Heart right ventricle (tissue), 16 donors: ENCODE measurements around the gene PARD3. TPM values are rescaled to one million over a fixed set of nuclear protein-coding genes. Genes with fewer than 3 reads are reported as not detected.

Source experiments
- ATAC-seq, 8 donors: fragments of 200-7000 bp; cut with Tn5 transposase; one replicate each; pipeline ENCODE4 v1.9.1; 2020; ENCODE audit warnings: mild to moderate bottlenecking in 8 of 8, moderate library complexity in 8 of 8, moderate number of reproducible peaks in 1 of 8
- DNase-seq, 2 donors: peaks; one replicate each; pipeline ENCODE4 v3.0.0-alpha.2; 2020
- H3K27ac ChIP-seq, 10 donors: fragments of 200-600 bp; sonication (generic) in 2 of 10; one replicate each; pipeline versions ENCODE4 v1.5.0 to v1.8.0; 2020 to 2022; ENCODE audit warnings: mild to moderate bottlenecking in 3 of 10
- H3K27me3 ChIP-seq, 7 donors: fragments of 200-600 bp; one replicate each; pipeline ENCODE4 v1.8.0; 2021 to 2022; ENCODE audit warnings: mild to moderate bottlenecking in 2 of 7
- H3K36me3 ChIP-seq, 9 donors: fragments of 200-600 bp; sonication (generic) in 1 of 9; one replicate each; pipeline versions ENCODE4 v1.5.0 to v1.8.0; 2020 to 2022; ENCODE audit warnings: mild to moderate bottlenecking in 2 of 9
- H3K4me1 ChIP-seq, 9 donors: fragments of 200-600 bp; sonication (generic) in 1 of 9; one replicate each; pipeline versions ENCODE4 v1.5.0 to v1.8.0; 2020 to 2022; ENCODE audit warnings: mild to moderate bottlenecking in 4 of 9
- H3K4me3 ChIP-seq, 10 donors: fragments of 200-600 bp; sonication (generic) in 2 of 10; one replicate each; pipeline versions ENCODE4 v1.5.0 to v1.8.0; 2020 to 2022; ENCODE audit warnings: mild to moderate bottlenecking in 7 of 10, moderate library complexity in 2 of 10
- H3K9me3 ChIP-seq, 11 donors: fragments of 200-600 bp in 10 of 11; sonication (generic) in 2 of 11; one replicate each; pipeline versions ENCODE4 v1.5.0 to v1.8.0; 2013 to 2022; ENCODE audit warnings: mild to moderate bottlenecking in 2 of 11, control low read depth in 1 of 11, moderate library complexity in 1 of 11
- WGBS, 2 donors: extraction: QIAGEN DNeasy Blood & Tissue Kit; methylation state at CpG; one replicate each; pipeline ENCODE4 v1.1.7; 2013; ENCODE audit warnings: inconsistent platforms in 1 of 2; 5-methylcytosine and 5-hydroxymethylcytosine counted together
- intact Hi-C, 10 donors: fragments of 100-400 bp; cut with DNase I; formaldehyde crosslinking; loops; one replicate each; pipeline versions ENCODE4 v1.11.1 to v1.14.2; 2022
- polyA plus RNA-seq, 2 donors: library from polyadenylated mRNA; stranded (reverse); fragments of 200-250 nt; gene quantifications; one replicate each; pipeline ENCODE4 v1.2.3, GENCODE V29; 2013
- total RNA-seq, 10 donors: library from RNA; stranded (reverse); fragmentation: NEBNext Ultra II Directional in 3 of 10; extraction: Animal tissue kit (Norgen Biotek cat#: 25700) in 3 of 10; gene quantifications; one replicate each; pipeline versions ENCODE4 v1.2.1 to v1.2.4, GENCODE V29; 2021 to 2023
- TF ChIP-seq, protein P1 (sequence below), 9 donors: fragments of 200-600 bp; sonication (generic) in 2 of 9; IDR thresholded peaks; one replicate each; pipeline versions ENCODE4 v1.5.0 to v1.8.0; 2021 to 2022; ENCODE audit warnings: antibody characterized with exemption in 9 of 9, mild to moderate bottlenecking in 5 of 9, moderate library complexity in 1 of 9
- donor health status: Arrhythmogenic right ventricular cardiomyopathy.
- donor health status: ischemic (EF 13 %, LVEDD 7.1; RV severe dilation, severe dysfunction).
- donor health status: healthy with polysubstance abuse.
- donor health status: DM: no; HTN: yes; CAD: no.
- donor health status: DM: no; HTN: no; CAD: no.
- donor health status: ischemic (EF 25% LVEDD 6.9; RV normal size, moderate dysfunction).
- donor health status: ischemic (EF 25% LVEDD 5.7; RV mildly dilated, moderate dysfunction).
- donor health status: healthy.
- donor health status: DM: yes; HTN: yes; CAD: no.
- donor health status: Ischemic cardiomyopathy.
- donor health status: ischemic (EF 35%, LVEDD 5.7; RV mildly dilated, moderate dysfunction).
- donor health status: nonischemic (EF 11% LVEDD 7.7; RV severe dilation, severe dysfunction).
- donor health status: DM: yes; HTN: yes; CAD: no.
- donor health status: PGD.
- donor health status: ischemic (EF 29% LVEDD 5.4; RV normal size, mild dysfunction).
- donor health status: nonischemic (EF 23%, LVEDD 6.1; RV moderate dilation, normal function).

PARD3 gene
- total and polyA plus RNA-seq, 12 donors: 19.7 to 41.8 (median 34.2) TPM

DNA sequence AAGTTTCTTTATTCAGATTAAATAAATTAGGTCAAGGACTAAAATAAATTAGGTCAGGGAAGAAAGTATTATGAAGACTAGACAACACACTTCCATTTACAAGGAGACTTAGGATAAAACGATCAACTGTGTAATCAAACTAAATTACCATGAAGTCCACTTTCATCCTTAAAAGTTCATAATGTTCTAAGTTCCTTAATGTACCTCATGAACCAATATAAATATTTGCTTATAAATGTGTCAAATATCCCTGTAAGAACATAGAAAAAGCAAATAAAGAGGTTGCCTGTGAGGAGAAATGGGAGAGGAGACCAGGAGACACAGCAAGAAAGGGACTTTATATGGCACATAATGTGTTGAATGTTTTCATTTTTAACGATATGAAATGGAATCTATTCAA is 345.6 kb downstream of the PARD3 start:
- ATAC-seq (no peak), DNase-seq (no peak)
- no peak overlapping the region for H3K27ac ChIP-seq
- WGBS, 2 donors: 93 to 95% methylated on average over 2 of the region's 2 CpGs
- H3K9me3 ChIP-seq: no peaks in the 10 kb centered on the region
- peaks cover 0 to 14% (median 0%) of the 10 kb centered on the region in 9 donors for H3K36me3 ChIP-seq
- intact Hi-C loops: no loop called here
- H3K27me3 ChIP-seq: no peaks in the 10 kb centered on the region
- peaks cover 0 to 8% (median 0%) of the 10 kb centered on the region in 9 donors for H3K4me1 ChIP-seq
- no peak overlapping the region for H3K4me3 ChIP-seq
- TF ChIP-seq, protein P1, sequence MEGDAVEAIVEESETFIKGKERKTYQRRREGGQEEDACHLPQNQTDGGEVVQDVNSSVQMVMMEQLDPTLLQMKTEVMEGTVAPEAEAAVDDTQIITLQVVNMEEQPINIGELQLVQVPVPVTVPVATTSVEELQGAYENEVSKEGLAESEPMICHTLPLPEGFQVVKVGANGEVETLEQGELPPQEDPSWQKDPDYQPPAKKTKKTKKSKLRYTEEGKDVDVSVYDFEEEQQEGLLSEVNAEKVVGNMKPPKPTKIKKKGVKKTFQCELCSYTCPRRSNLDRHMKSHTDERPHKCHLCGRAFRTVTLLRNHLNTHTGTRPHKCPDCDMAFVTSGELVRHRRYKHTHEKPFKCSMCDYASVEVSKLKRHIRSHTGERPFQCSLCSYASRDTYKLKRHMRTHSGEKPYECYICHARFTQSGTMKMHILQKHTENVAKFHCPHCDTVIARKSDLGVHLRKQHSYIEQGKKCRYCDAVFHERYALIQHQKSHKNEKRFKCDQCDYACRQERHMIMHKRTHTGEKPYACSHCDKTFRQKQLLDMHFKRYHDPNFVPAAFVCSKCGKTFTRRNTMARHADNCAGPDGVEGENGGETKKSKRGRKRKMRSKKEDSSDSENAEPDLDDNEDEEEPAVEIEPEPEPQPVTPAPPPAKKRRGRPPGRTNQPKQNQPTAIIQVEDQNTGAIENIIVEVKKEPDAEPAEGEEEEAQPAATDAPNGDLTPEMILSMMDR (IDR thresholded peaks at IDR 0.05): no peak

DNA sequence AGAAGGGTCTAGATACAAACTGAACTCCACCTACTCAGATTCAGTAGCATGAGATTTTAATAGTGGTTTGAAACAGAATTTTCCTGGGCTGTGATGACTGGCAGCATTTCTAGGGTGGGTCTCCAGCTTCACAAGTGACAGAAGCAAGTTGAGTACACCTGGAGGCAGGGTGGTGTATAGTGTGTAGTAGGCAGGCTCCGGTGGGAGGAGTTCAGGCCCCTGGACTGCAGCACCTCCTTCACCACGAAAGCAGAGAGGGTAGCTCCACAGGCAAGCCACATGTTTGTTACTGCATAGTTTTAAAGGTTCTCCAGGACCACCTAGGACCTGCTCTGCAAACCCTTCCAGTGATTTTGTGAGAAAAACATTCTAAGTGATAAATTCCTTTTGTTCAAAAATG is 347.2 kb downstream of the PARD3 start:
- Histone ChIP-seq H3K27me3 (no peaks in the 10 kb centered on the region), H3K9me3 (no peaks in the 10 kb centered on the region), H3K36me3 (peaks cover 0 to 14% (median 0%) of the 10 kb centered on the region in 9 donors), H3K4me3 (no peak overlapping the region), H3K4me1 (peaks cover 0 to 5% (median 0%) of the 10 kb centered on the region in 9 donors), H3K27ac (no peak overlapping the region)
- 82 to 90% methylated on average over 2 of the region's 2 CpGs for WGBS, 2 donors
- ATAC-seq (no peak), DNase-seq (no peak)
- TF ChIP-seq, protein P1 (IDR thresholded peaks at IDR 0.05): no peak
- intact Hi-C loops: no loop called here

DNA sequence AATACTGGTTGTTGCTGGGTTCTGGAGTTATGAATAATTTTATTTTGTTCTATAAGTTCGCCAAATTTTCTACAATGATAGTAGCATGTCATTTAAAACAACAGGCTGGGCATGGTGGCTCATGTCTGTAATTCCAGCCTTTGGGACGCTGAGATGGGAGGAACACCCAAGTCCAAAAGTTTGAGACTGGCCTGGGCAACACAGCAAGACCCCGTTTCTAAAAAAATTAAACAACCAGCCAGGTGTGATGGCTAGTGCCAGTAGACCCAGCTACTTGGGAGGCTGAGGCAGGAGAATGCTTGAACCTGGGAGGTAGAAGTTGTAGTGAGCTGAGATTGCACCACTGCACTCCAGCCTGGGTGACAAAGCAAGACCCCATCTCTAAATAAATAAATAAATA is 347.7 kb downstream of the PARD3 start:
- WGBS, 2 donors: 97 to 100% methylated on average over 3 of the region's 3 CpGs
- no peak overlapping the region for H3K4me3 ChIP-seq
- no peak overlapping the region for H3K27ac ChIP-seq
- no peaks in the 10 kb centered on the region for H3K9me3 ChIP-seq
- intact Hi-C loops: no loop called here
- no peaks in the 10 kb centered on the region for H3K27me3 ChIP-seq
- peaks cover 0 to 5% (median 0%) of the 10 kb centered on the region in 9 donors for H3K4me1 ChIP-seq
- DNase-seq: no peak
- no peak for ATAC-seq
- peaks cover 0 to 14% (median 0%) of the 10 kb centered on the region in 9 donors for H3K36me3 ChIP-seq
- TF ChIP-seq, protein P1 (IDR thresholded peaks at IDR 0.05): no peak

DNA sequence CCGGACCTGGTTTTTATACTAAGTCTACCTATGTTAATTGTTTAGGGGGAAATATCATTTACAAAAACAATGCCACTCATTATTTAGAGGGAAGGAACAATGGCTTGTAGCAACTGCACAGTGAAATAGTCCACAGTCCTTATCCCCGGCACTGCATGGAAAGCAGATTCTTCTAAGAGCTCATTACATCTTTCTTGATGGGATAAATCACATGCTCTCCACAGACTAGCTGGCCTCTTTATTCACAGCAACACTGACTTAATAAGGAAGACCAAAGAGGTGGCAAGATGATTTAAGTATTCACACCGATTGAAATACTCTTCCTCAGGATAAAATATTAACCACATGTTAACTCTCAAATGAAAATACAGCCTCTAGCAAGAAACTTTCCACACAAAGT is 349.4 kb downstream of the PARD3 start:
- H3K4me3 ChIP-seq: no peak overlapping the region
- DNase-seq (no peak), ATAC-seq (no peak)
- intact Hi-C loops: no loop called here
- no peaks in the 10 kb centered on the region for H3K9me3 ChIP-seq
- H3K27me3 ChIP-seq: no peaks in the 10 kb centered on the region
- H3K36me3 ChIP-seq: peaks cover 0 to 14% (median 0%) of the 10 kb centered on the region in 9 donors
- H3K4me1 ChIP-seq: no peaks in the 10 kb centered on the region
- H3K27ac ChIP-seq: no peak overlapping the region
- 71 to 79% methylated on average over 3 of the region's 3 CpGs for WGBS, 2 donors
- TF ChIP-seq, protein P1 (IDR thresholded peaks at IDR 0.05): no peak
